K562 (cell line): ENCODE measurements around the gene PRCC. TPM values are rescaled to one million over a fixed set of nuclear protein-coding genes. Genes with fewer than 3 reads are reported as not detected.

ENCODE experiments used
- ATAC-seq: fragments of 200-7000 bp; cut with Tn5 transposase; 3 replicates; pipeline ENCODE4 v1.9.1; 2020; ENCODE audit warnings: moderate library complexity
- BruUV-seq: library from RNA; stranded (reverse); fragments of 400-500 nt; replicated peaks from 2 replicates; lab custom pipeline; 2021; lab: Mats Ljungman, UMichigan
- CTCF ChIA-PET: fragments of 300-600 bp; formaldehyde crosslinking; extraction: SDS; loops from one replicate; lab custom pipeline; 2021; ENCODE audit warnings: low intra/inter-chr PET ratio; lab: Yijun Ruan, JAX
- POLR2A ChIA-PET: fragments of 300-600, 350-650 bp; sonication (Branson Sonifier 250); formaldehyde crosslinking; extraction: SDS; loops from one replicate; lab custom pipeline; 2021; ENCODE audit warnings: antibody characterized with exemption, inconsistent platforms; lab: Yijun Ruan, JAX
- DNase-seq, 4 experiments: peaks; one replicate each; pipeline versions ENCODE4 v3.0.0 to v3.0.0-alpha.2; 2011 to 2018; ENCODE audit warnings: low spot score in 3 of 4, mixed read lengths in 3 of 4; ENCODE audit errors: extremely low read depth in 1 of 4
- FAIRE-seq: peaks from 2 replicates; lab custom pipeline; 2011; peaks lifted over from hg19 to GRCh38; lab: Jason Lieb, UNC
- H2AFZ ChIP-seq: 2 replicates; pipeline ENCODE4 v1.6.0; 2011; ENCODE audit warnings: low read depth, low read length, control low read depth, inconsistent platforms
- H3K27ac ChIP-seq: fragments of 200-600 bp; 3 replicates; pipeline ENCODE4 v1.8.0; 2011; ENCODE audit warnings: low read depth, mild to moderate bottlenecking, control low read depth, inconsistent platforms, low read length, moderate library complexity, mixed read lengths; ENCODE audit errors: extremely low read depth
- H3K27me3 ChIP-seq, 2 experiments: fragments of 300-600 bp in 1 of 2; 2 replicates in 1 of 2; 3 replicates in 1 of 2; pipeline versions ENCODE4 v1.6.0 to v1.8.0; 2011; ENCODE audit warnings: inconsistent platforms in 2 of 2, low read length in 2 of 2, mild to moderate bottlenecking in 1 of 2, mixed read lengths in 1 of 2, moderate library complexity in 1 of 2; ENCODE audit not compliant: control insufficient read depth in 2 of 2, insufficient read depth in 2 of 2
- H3K36me3 ChIP-seq: fragments of 300-600 bp; 3 replicates; pipeline ENCODE4 v1.8.0; 2011; ENCODE audit warnings: mild to moderate bottlenecking, low read length, inconsistent platforms; ENCODE audit not compliant: control insufficient read depth, insufficient read depth
- H3K4me1 ChIP-seq, 2 experiments: fragments of 200-600 bp in 1 of 2; replicated peaks in 1 of 2; 2 replicates in 1 of 2; 3 replicates in 1 of 2; pipeline versions ENCODE4 v1.5.1 to v1.8.0; 2011; ENCODE audit warnings: inconsistent platforms in 2 of 2, low read length in 2 of 2, mild to moderate bottlenecking in 1 of 2, mixed read lengths in 1 of 2, moderate library complexity in 1 of 2; ENCODE audit not compliant: control insufficient read depth in 2 of 2, insufficient read depth in 2 of 2
- H3K4me2 ChIP-seq: 2 replicates; pipeline ENCODE4 v1.6.1; 2011; ENCODE audit warnings: low read length, control low read depth, inconsistent platforms, mixed read lengths; ENCODE audit not compliant: insufficient read depth
- H3K4me3 ChIP-seq: fragments of 200-600 bp; sonication (generic), shearing (Covaris generic); 2 replicates; pipeline ENCODE4 v1.5.1; 2016; ENCODE audit warnings: control low read depth, inconsistent platforms
- H3K79me2 ChIP-seq: fragments of 200-600 bp; 3 replicates; pipeline ENCODE4 v1.8.0; 2011; ENCODE audit warnings: low read length, inconsistent platforms; ENCODE audit not compliant: control insufficient read depth, insufficient read depth
- H3K9ac ChIP-seq, 2 experiments: 2 replicates each; pipeline versions ENCODE4 v1.6.0 to v1.6.1; 2011; ENCODE audit warnings: low read depth in 2 of 2, low read length in 2 of 2, control low read depth in 1 of 2, inconsistent platforms in 1 of 2, mild to moderate bottlenecking in 1 of 2, mixed read lengths in 1 of 2; ENCODE audit not compliant: insufficient read depth in 1 of 2
- H3K9me1 ChIP-seq: one replicate; pipeline ENCODE4 v1.6.0; 2011; ENCODE audit warnings: inconsistent platforms, mild to moderate bottlenecking, low read length, moderate library complexity; ENCODE audit not compliant: control insufficient read depth, insufficient read depth
- H3K9me3 ChIP-seq: replicated peaks from 2 replicates; pipeline ENCODE4 v1.5.1; 2011; ENCODE audit warnings: low read depth, low read length, inconsistent platforms; ENCODE audit not compliant: control insufficient read depth, insufficient read depth
- H4K20me1 ChIP-seq: replicated peaks from 2 replicates; pipeline ENCODE4 v1.6.1; 2011; ENCODE audit warnings: low read length, inconsistent platforms, mixed read lengths; ENCODE audit not compliant: control insufficient read depth, insufficient read depth
- CCNT2 ChIP-seq: IDR thresholded peaks from 2 replicates; pipeline ENCODE4 v1.6.1; 2011; ENCODE audit warnings: borderline replicate concordance, low read depth, mild to moderate bottlenecking, moderate library complexity, mixed read lengths, low read length; ENCODE audit not compliant: insufficient read length; ENCODE audit errors: extremely low read depth
- ETV5 ChIP-seq: sonication (generic); formaldehyde crosslinking; IDR thresholded peaks from 2 replicates; pipeline ENCODE4 v1.4.0; 2020; ENCODE audit warnings: low read depth, mild to moderate bottlenecking, missing genetic modification reagents
- KLF6 ChIP-seq: fragments of 250-450 bp; sonication (Bioruptor Pico); IDR thresholded peaks from 2 replicates; pipeline ENCODE4 v1.4.0; 2020; ENCODE audit warnings: mild to moderate bottlenecking, moderate library complexity, borderline replicate concordance
- MAZ ChIP-seq, 2 experiments: fragments of 450-650 bp in 1 of 2; sonication (generic) in 1 of 2; formaldehyde crosslinking; IDR thresholded peaks in 1 of 2; conservative IDR thresholded peaks in 1 of 2; 2 replicates each; pipeline versions ENCODE4 v1.4.0 to v1.5.0; 2020; ENCODE audit warnings: mild to moderate bottlenecking in 1 of 2, missing genetic modification reagents in 1 of 2
- MYC ChIP-seq, 2 experiments: fragments of 250-450 bp in 1 of 2; sonication (Bioruptor Pico) in 1 of 2; IDR thresholded peaks; 2 replicates each; pipeline versions ENCODE4 v1.5.1 to v1.6.1; 2012 to 2021; ENCODE audit warnings: low read depth in 2 of 2, borderline replicate concordance in 1 of 2, improper control_type of control experiment in 1 of 2, low read length in 1 of 2, mild to moderate bottlenecking in 1 of 2, moderate library complexity in 1 of 2
- NR2F6 ChIP-seq: fragments of 450-650 bp; formaldehyde crosslinking; IDR thresholded peaks from 2 replicates; pipeline ENCODE4 v1.4.0; 2020; ENCODE audit warnings: mild to moderate bottlenecking
- RBM15 ChIP-seq: fragments of 200-400 bp; formaldehyde crosslinking; IDR thresholded peaks from 2 replicates; pipeline ENCODE4 v1.6.1; 2018; ENCODE audit warnings: mild to moderate bottlenecking, low read length, moderate library complexity; ENCODE audit not compliant: insufficient read depth
- SAFB ChIP-seq: fragments of 200-400 bp; formaldehyde crosslinking; IDR thresholded peaks from 2 replicates; pipeline ENCODE4 v1.6.1; 2017; ENCODE audit warnings: low read depth, low read length, borderline replicate concordance
- SMARCA4 ChIP-seq: fragments of 450-650 bp; IDR thresholded peaks from 2 replicates; pipeline ENCODE4 v1.6.1; 2016
- TSHZ1 ChIP-seq: fragments of 250-450 bp; sonication (Bioruptor Pico); IDR thresholded peaks from 2 replicates; pipeline ENCODE4 v1.4.0; 2020; ENCODE audit warnings: mild to moderate bottlenecking, moderate library complexity
- WGBS: fragments of 100-300 bp; shearing (Covaris generic); methylation state at CpG from one replicate; pipeline ENCODE4 v1.1.6; 2016; ENCODE audit warnings: low coverage, mixed read lengths; ENCODE audit not compliant: insufficient coverage; ENCODE audit errors: missing lambda C conversion rate; 5-methylcytosine and 5-hydroxymethylcytosine counted together
- in situ Hi-C: fragments of 300-500 bp; cut with MboI; formaldehyde crosslinking; loops from 4 replicates; pipeline ENCODE4 v1.15.0; 2018; ENCODE audit warnings: inconsistent platforms, mixed read lengths
- intact Hi-C: fragments of 100-400 bp; cut with micrococcal nuclease; formaldehyde crosslinking; loops from 2 replicates; pipeline ENCODE4 v1.14.2; 2022
- polyA plus RNA-seq, 8 experiments: library from polyadenylated mRNA; depleted of rRNA in 4 of 8; stranded (reverse) in 5 of 8; unstranded in 3 of 8; fragments of >200 nt; fragmentation: Nextera tagmentation in 2 of 8; fragmentation: Illumina TruSeq in 1 of 8; extraction: Ambion mirVana in 2 of 8; extraction: Trizol in 1 of 8; gene quantifications; 2 replicates each; pipeline versions ENCODE4 v1.2.1 to v1.2.3, GENCODE V29; 2011 to 2014; ENCODE audit warnings: inconsistent platforms in 1 of 8, missing spikeins in 1 of 8
- total RNA-seq, 7 experiments: library from RNA; depleted of rRNA in 6 of 7; stranded (reverse); fragments of >200 nt in 6 of 7; fragmentation: Illumina TruSeq in 2 of 7; extraction: Trizol in 2 of 7; gene quantifications; 2 replicates each; pipeline versions ENCODE4 v1.2.1 to v1.2.3, GENCODE V29; 2011 to 2021; ENCODE audit warnings: low replicate concordance in 1 of 7

PRCC gene
- total and polyA plus RNA-seq, 9 of the 15 experiments (the other 6 are each of a cell fraction or from before 2014, with no cell fraction given) = 23.9 to 201 (median 41.1) TPM

- FAIRE-seq (no peak), DNase-seq (no peak), ATAC-seq (no peak)
- no peak overlapping the region for H3K4me2 ChIP-seq
- H4K20me1 ChIP-seq = no peaks in the 10 kb centered on the region
- H3K36me3 ChIP-seq = no peaks in the 10 kb centered on the region
- no peak overlapping the region for H2AFZ ChIP-seq
- ChIA-PET CTCF (interaction anchor here (0.7 to 1.9 kb wide), 4 partner anchors 20 to 80 kb away, joined by 3 to 24 read pairs (median 4); partner anchors contain the start of genes LRRC71 and NTRK1), POLR2A (interaction anchor here (0.6 kb wide), 1 partner anchor 81 kb away, joined by 3 read pairs; no protein-coding TSS in a partner anchor)
- peaks cover 6 to 16% of the 10 kb centered on the region in 2 experiments; a peak in 4 of 5 replicates for H3K4me1 ChIP-seq
- H3K27ac ChIP-seq = no peak overlapping the region
- no peak for TF ChIP-seq SMARCA4
- no peak for TF ChIP-seq NR2F6 (CRISPR knock-in tag)
- no peak for TF ChIP-seq KLF6 (CRISPR knock-in tag)
- TF ChIP-seq TSHZ1 (CRISPR knock-in tag) = no peak
- no peak for TF ChIP-seq SAFB
- no peak for TF ChIP-seq MYC (IDR thresholded peaks at IDR 0.05; ENCODE audit: low read depth, low read length)
- no peak for TF ChIP-seq MYC (CRISPR knock-in tag; IDR thresholded peaks at IDR 0.05; ENCODE audit: borderline replicate concordance, low read depth)
- TF ChIP-seq RBM15 = no peak
- no peak for TF ChIP-seq ETV5 (CRISPR knock-in tag)
- no peak for TF ChIP-seq CCNT2
- no peak for TF ChIP-seq MAZ (CRISPR knock-in tag; conservative IDR thresholded peaks at IDR 0.05 in 1 of 2, IDR thresholded peaks at IDR 0.05 in 1 of 2)
- H3K27me3 ChIP-seq = no peaks in the 10 kb centered on the region
- H3K9me1 ChIP-seq = no peaks in the 10 kb centered on the region
- in situ Hi-C loops (no loop called here), intact Hi-C loops (no loop called here)
- H3K79me2 ChIP-seq = no peaks in the 10 kb centered on the region
- H3K9me3 ChIP-seq = no peaks in the 10 kb centered on the region
- H3K9ac ChIP-seq = no peak overlapping the region
- no peak overlapping the region for H3K4me3 ChIP-seq
- 6% methylated on average over 6 of the region's 8 CpGs for WGBS
- BruUV-seq = no TSS peak
These were observed 73.0 kb downstream of the PRCC start for GRCh38 chr1:156840186-156840897.
